Cardiac ventricle fibroblast (primary cell): Measurements from ENCODE around the gene CMTM6. TPM values are rescaled to one million over a fixed set of nuclear protein-coding genes. Genes with fewer than 3 reads are reported as not detected.

Experiments
- total RNA-seq: library from RNA; depleted of rRNA; stranded (reverse); fragments of >200 nt; gene quantifications from 2 replicates; pipeline ENCODE4 v1.2.3, GENCODE V29; 2015

CMTM6 gene, protein sequence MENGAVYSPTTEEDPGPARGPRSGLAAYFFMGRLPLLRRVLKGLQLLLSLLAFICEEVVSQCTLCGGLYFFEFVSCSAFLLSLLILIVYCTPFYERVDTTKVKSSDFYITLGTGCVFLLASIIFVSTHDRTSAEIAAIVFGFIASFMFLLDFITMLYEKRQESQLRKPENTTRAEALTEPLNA
- 32.6 and 43.0 TPM in 2 replicates for total RNA-seq

DNA sequence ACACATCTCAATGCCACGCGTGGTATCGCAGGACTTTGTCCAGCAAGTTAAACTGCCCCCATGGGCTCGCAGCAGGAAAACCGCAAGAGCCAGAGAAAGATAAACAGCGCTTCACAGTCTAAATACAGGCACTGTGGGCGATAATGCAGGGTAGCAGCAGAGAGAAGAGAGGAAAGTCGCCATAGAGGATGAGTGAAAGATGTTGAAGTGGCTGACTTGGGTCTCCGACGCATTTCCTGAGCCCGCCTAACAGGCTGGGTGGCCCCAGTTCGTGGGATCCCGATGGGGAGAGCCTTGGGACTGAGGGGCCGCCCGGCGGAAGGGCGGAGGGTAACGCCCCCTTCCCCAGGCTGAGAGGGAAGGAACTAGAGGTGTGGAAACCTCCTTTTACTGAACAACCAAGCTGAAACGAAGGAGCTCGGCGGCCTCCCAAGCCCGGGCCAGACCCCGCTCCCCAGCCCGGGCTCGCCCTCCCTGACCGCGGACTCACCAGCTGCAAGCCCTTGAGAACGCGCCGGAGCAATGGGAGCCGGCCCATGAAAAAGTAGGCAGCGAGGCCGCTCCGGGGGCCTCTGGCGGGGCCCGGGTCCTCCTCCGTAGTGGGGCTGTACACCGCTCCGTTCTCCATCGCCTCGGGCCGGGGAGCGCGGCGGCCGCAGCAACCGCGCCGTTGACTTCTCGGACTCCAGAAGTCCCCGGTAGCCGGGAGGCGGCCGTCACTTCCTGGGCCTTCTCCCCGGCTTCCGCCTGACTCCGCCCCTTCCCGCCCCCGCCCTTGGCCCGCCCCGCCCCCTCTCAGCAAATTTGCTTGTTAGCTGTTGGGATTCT, at the start of gene CMTM6:
CMTM6 (minus strand) TSS at position 735 of the 828 bp plus-strand sequence; CDS start at position 628, 107 bp downstream.

Other genes starting within 250 kb of the CMTM6 start
- gene CMTM7, start 111.0 kb downstream of the CMTM6 start, total RNA-seq = 21.6 and 22.5 TPM in 2 replicates
- 20.8 and 24.4 TPM in 2 replicates for gene DYNC1LI1, start 68.0 kb upstream of the CMTM6 start, total RNA-seq
- 12.4 and 12.6 TPM in 2 replicates for gene CNOT10, start 182.3 kb upstream of the CMTM6 start, total RNA-seq